Stimulated activated CD4-positive, alpha-beta T cell treated with anti-CD3 and anti-CD28 coated beads, Interleukin-4, amount 100 ng/mL, for 48 hours (primary cell): Measurements from ENCODE around the gene IL34.

Experiments
- DNase-seq, 2 donors: peaks; one replicate each; pipeline ENCODE4 v3.0.0-alpha.2; 2020; ENCODE audit warnings: low read depth in 2 of 2

Gene IL34

GRCh38 chr16:70702624-70703023, 56.3 kb downstream of the IL34 start:
- no peak for DNase-seq

- DNase-seq = no peak
Measured at GRCh38 chr16:70703041-70703834, 56.9 kb downstream of the IL34 start.

- no peak for DNase-seq
Measured at GRCh38 chr16:70703835-70704381, 57.5 kb downstream of the IL34 start.

GRCh38 chr16:70704586-70704985, 58.2 kb downstream of the IL34 start:
- no peak for DNase-seq

GRCh38 chr16:70705056-70705455, 58.7 kb downstream of the IL34 start:
- no peak for DNase-seq

- no peak for DNase-seq
Measured at GRCh38 chr16:70706948-70707465, 60.6 kb downstream of the IL34 start.

GRCh38 chr16:70708366-70709246, 62.2 kb downstream of the IL34 start:
- no peak for DNase-seq

- DNase-seq = no peak
Measured at GRCh38 chr16:70709457-70709856, 63.1 kb downstream of the IL34 start.

- DNase-seq = no peak
Measured at GRCh38 chr16:70709942-70710341, 63.6 kb downstream of the IL34 start.
